ENCODE measurements around the gene TRIB2.

Gene TRIB2

GRCh38 chr2:12700989-12701388, 15.7 kb upstream of the TRIB2 start:
- no peak for DNase-seq

GRCh38 chr2:12701786-12702167, 15.0 kb upstream of the TRIB2 start:
- DNase-seq, result no peak

GRCh38 chr2:12702168-12703121, 14.3 kb upstream of the TRIB2 start:
- peak in 1 of 2 experiments; percentile 5 for DNase-seq

- DNase-seq, result no peak
Observed at GRCh38 chr2:12704378-12704777, 12.4 kb upstream of the TRIB2 start.

- DNase-seq, result no peak
Observed at GRCh38 chr2:12705230-12705629, 11.5 kb upstream of the TRIB2 start.

GRCh38 chr2:12705742-12706141, 11.0 kb upstream of the TRIB2 start:
- DNase-seq, result no peak

GRCh38 chr2:12708508-12709206, 8.1 kb upstream of the TRIB2 start:
- DNase-seq, result no peak

GRCh38 chr2:12709207-12709522, 7.6 kb upstream of the TRIB2 start:
- no peak for DNase-seq

- DNase-seq, result no peak
Observed at GRCh38 chr2:12710301-12710700, 6.4 kb upstream of the TRIB2 start.

- DNase-seq, result no peak
Observed at GRCh38 chr2:12711339-12711738, 5.4 kb upstream of the TRIB2 start.

- DNase-seq, result no peak
Observed at GRCh38 chr2:12712881-12713280, 3.9 kb upstream of the TRIB2 start.

- DNase-seq, result no peak
Observed at GRCh38 chr2:12714391-12715221, 2.1 kb upstream of the TRIB2 start.

GRCh38 chr2:12715258-12716031, 1.3 kb upstream of the TRIB2 start:
- DNase-seq, result no peak

GRCh38 chr2:12716032-12716281, 779 bp upstream of the TRIB2 start:
- peak; percentile 7 to 66 for DNase-seq

- DNase-seq, result peak; percentile 10 to 48
Observed at GRCh38 chr2:12717191-12718014, 667 bp downstream of the TRIB2 start.

- no peak for DNase-seq
Observed at GRCh38 chr2:12718015-12718671, 1.4 kb downstream of the TRIB2 start.

- no peak for DNase-seq
Observed at GRCh38 chr2:12718711-12719399, 2.1 kb downstream of the TRIB2 start.

- no peak for DNase-seq
Observed at GRCh38 chr2:12719400-12720277, 2.9 kb downstream of the TRIB2 start.

- DNase-seq, result no peak
Observed at GRCh38 chr2:12720278-12720620, 3.5 kb downstream of the TRIB2 start.

All from SW 1271 (cell line).